Hepatocyte (in vitro differentiated cells): ENCODE measurements around the gene HIGD1A. TPM values are rescaled to one million over a fixed set of nuclear protein-coding genes. Genes with fewer than 3 reads are reported as not detected.

Source experiments
- DNase-seq: peaks from one replicate; pipeline ENCODE4 v3.0.0-alpha.2; 2016; ENCODE audit warnings: low spot score
- H2AFZ ChIP-seq: fragments of 200-600 bp; sonication (generic); 2 replicates; pipeline ENCODE4 v1.6.0; 2016; ENCODE audit warnings: antibody characterized with exemption, mild to moderate bottlenecking
- H3K27ac ChIP-seq: fragments of 200-600 bp; sonication (generic); 2 replicates; pipeline ENCODE4 v1.5.1; 2016; ENCODE audit warnings: mild to moderate bottlenecking
- H3K27me3 ChIP-seq: fragments of 200-600 bp; sonication (generic); 2 replicates; pipeline ENCODE4 v1.6.1; 2016
- H3K36me3 ChIP-seq: fragments of 200-600 bp; sonication (generic); replicated peaks from 2 replicates; pipeline ENCODE4 v1.5.1; 2016; ENCODE audit warnings: low read depth; ENCODE audit not compliant: insufficient read depth
- H3K4me1 ChIP-seq: fragments of 200-600 bp; sonication (generic); 2 replicates; pipeline ENCODE4 v1.5.1; 2016; ENCODE audit warnings: mild to moderate bottlenecking, moderate library complexity; ENCODE audit not compliant: insufficient read depth
- H3K4me2 ChIP-seq: fragments of 200-600 bp; sonication (generic); 2 replicates; pipeline ENCODE4 v1.6.0; 2016
- H3K4me3 ChIP-seq: fragments of 200-600 bp; sonication (generic); 2 replicates; pipeline ENCODE4 v1.5.1; 2016; ENCODE audit warnings: mild to moderate bottlenecking
- H3K79me2 ChIP-seq: fragments of 200-600 bp; sonication (generic); 2 replicates; pipeline ENCODE4 v1.6.0; 2017; ENCODE audit warnings: mild to moderate bottlenecking
- H3K9me2 ChIP-seq: fragments of 200-600 bp; sonication (generic); replicated peaks from 2 replicates; pipeline ENCODE4 v1.6.0; 2017; ENCODE audit warnings: mild to moderate bottlenecking; ENCODE audit not compliant: insufficient read depth
- H3K9me3 ChIP-seq: fragments of 200-600 bp; sonication (generic); 2 replicates; pipeline ENCODE4 v1.5.1; 2016; ENCODE audit warnings: low read depth, mild to moderate bottlenecking
- H4K20me1 ChIP-seq: fragments of 200-600 bp; sonication (generic); 2 replicates; pipeline ENCODE4 v1.6.0; 2016; ENCODE audit warnings: mild to moderate bottlenecking; ENCODE audit not compliant: insufficient read depth, poor library complexity, severe bottlenecking
- CTCF ChIP-seq: fragments of 200-600 bp; sonication (generic); IDR thresholded peaks from 2 replicates; pipeline ENCODE4 v1.5.1; 2016; ENCODE audit warnings: antibody characterized with exemption, mild to moderate bottlenecking; ENCODE audit not compliant: poor library complexity
- EZH2 ChIP-seq: fragments of 200-600 bp; sonication (generic); IDR thresholded peaks from 2 replicates; pipeline ENCODE4 v1.6.1; 2016; ENCODE audit warnings: antibody characterized with exemption, mild to moderate bottlenecking, borderline replicate concordance
- EZH2phosphoT487 ChIP-seq: fragments of 200-600 bp; sonication (generic); IDR thresholded peaks from one replicate; pipeline ENCODE4 v1.6.1; 2018; ENCODE audit warnings: antibody characterized with exemption, mild to moderate bottlenecking, low read depth, moderate library complexity; ENCODE audit not compliant: unreplicated experiment, severe bottlenecking
- WGBS: methylation state at CpG from one replicate; pipeline ENCODE4 v1.1.6; 2016; ENCODE audit warnings: low lambda C conversion rate; ENCODE audit errors: missing lambda C conversion rate; 5-methylcytosine and 5-hydroxymethylcytosine counted together
- polyA plus RNA-seq: library from polyadenylated mRNA; unstranded; fragments of >200 nt; fragmentation: Nextera tagmentation; extraction: Ambion mirVana; gene quantifications from 2 replicates; pipeline ENCODE4 v1.2.1, GENCODE V29; 2016
- total RNA-seq: library from RNA; depleted of rRNA; stranded (reverse); fragments of >200 nt; gene quantifications from 2 replicates; pipeline ENCODE4 v1.2.3, GENCODE V29; 2014

HIGD1A gene
- total and polyA plus RNA-seq, 2 experiments from 2014 or later: 218 to 252 TPM

GRCh38 chr3:42829083-42829627 lies 24.9 kb upstream of the HIGD1A start:
- WGBS: 70% methylated on average over 5 of the region's 5 CpGs
- no peak overlapping the region for H3K4me3 ChIP-seq
- H2AFZ ChIP-seq: no peak overlapping the region
- peaks cover 22% of the 10 kb centered on the region for H3K4me1 ChIP-seq
- TF ChIP-seq CTCF (no peak), EZH2phosphoT487 (no peak), EZH2 (no peak)
- no peaks in the 10 kb centered on the region for H3K36me3 ChIP-seq
- H3K27me3 ChIP-seq: no peaks in the 10 kb centered on the region
- H3K9me2 ChIP-seq: no peaks in the 10 kb centered on the region
- H3K4me2 ChIP-seq: peak overlapping the region; percentile 19
- H4K20me1 ChIP-seq: no peaks in the 10 kb centered on the region
- no peaks in the 10 kb centered on the region for H3K79me2 ChIP-seq
- peak; percentile 71 for DNase-seq
- peak overlapping the region; percentile 91 for H3K27ac ChIP-seq
- no peaks in the 10 kb centered on the region for H3K9me3 ChIP-seq

GRCh38 chr3:42827654-42828053 lies 23.4 kb upstream of the HIGD1A start:
- DNase-seq: no peak
- Histone ChIP-seq H4K20me1 (no peaks in the 10 kb centered on the region), H3K4me3 (no peak overlapping the region), H2AFZ (no peak overlapping the region), H3K27ac (peak overlapping the region; percentile 90), H3K27me3 (no peaks in the 10 kb centered on the region), H3K79me2 (no peaks in the 10 kb centered on the region), H3K9me2 (no peaks in the 10 kb centered on the region), H3K36me3 (no peaks in the 10 kb centered on the region), H3K4me2 (no peak overlapping the region), H3K4me1 (peaks cover 22% of the 10 kb centered on the region), H3K9me3 (no peaks in the 10 kb centered on the region)
- WGBS: 51% methylated on average over 4 of the region's 4 CpGs
- TF ChIP-seq CTCF (no peak), EZH2 (no peak), EZH2phosphoT487 (no peak)

- no peak overlapping the region for H2AFZ ChIP-seq
- no peaks in the 10 kb centered on the region for H3K79me2 ChIP-seq
- TF ChIP-seq EZH2 (no peak), CTCF (no peak), EZH2phosphoT487 (no peak)
- H3K4me1 ChIP-seq: peaks cover 22% of the 10 kb centered on the region
- H3K4me3 ChIP-seq: no peak overlapping the region
- DNase-seq: no peak
- no peaks in the 10 kb centered on the region for H3K27me3 ChIP-seq
- H3K9me3 ChIP-seq: no peaks in the 10 kb centered on the region
- no peaks in the 10 kb centered on the region for H3K9me2 ChIP-seq
- H4K20me1 ChIP-seq: no peaks in the 10 kb centered on the region
- no peak overlapping the region for H3K4me2 ChIP-seq
- no peaks in the 10 kb centered on the region for H3K36me3 ChIP-seq
- peak overlapping the region; percentile 90 for H3K27ac ChIP-seq
Measured at GRCh38 chr3:42827023-42827422, 22.7 kb upstream of the HIGD1A start.

GRCh38 chr3:42826141-42826540 lies 21.9 kb upstream of the HIGD1A start:
- no peaks in the 10 kb centered on the region for H3K27me3 ChIP-seq
- no peak overlapping the region for H3K4me3 ChIP-seq
- DNase-seq: no peak
- H3K4me1 ChIP-seq: peaks cover 22% of the 10 kb centered on the region
- H3K27ac ChIP-seq: no peak overlapping the region
- no peaks in the 10 kb centered on the region for H4K20me1 ChIP-seq
- H2AFZ ChIP-seq: no peak overlapping the region
- TF ChIP-seq EZH2 (no peak), CTCF (no peak)
- H3K36me3 ChIP-seq: no peaks in the 10 kb centered on the region
- H3K9me3 ChIP-seq: no peaks in the 10 kb centered on the region
- no peaks in the 10 kb centered on the region for H3K9me2 ChIP-seq
- H3K79me2 ChIP-seq: no peaks in the 10 kb centered on the region
- H3K4me2 ChIP-seq: no peak overlapping the region
